CD4-positive, alpha-beta T cell treated with Interleukin-2 at 100 ng/mL for 4 hours (primary cell): ENCODE results near the gene HOXD13.

ENCODE experiments used
- DNase-seq: peaks from one replicate; pipeline ENCODE4 v3.0.0-alpha.2; 2020; ENCODE audit warnings: low spot score

HOXD13 gene

DNA sequence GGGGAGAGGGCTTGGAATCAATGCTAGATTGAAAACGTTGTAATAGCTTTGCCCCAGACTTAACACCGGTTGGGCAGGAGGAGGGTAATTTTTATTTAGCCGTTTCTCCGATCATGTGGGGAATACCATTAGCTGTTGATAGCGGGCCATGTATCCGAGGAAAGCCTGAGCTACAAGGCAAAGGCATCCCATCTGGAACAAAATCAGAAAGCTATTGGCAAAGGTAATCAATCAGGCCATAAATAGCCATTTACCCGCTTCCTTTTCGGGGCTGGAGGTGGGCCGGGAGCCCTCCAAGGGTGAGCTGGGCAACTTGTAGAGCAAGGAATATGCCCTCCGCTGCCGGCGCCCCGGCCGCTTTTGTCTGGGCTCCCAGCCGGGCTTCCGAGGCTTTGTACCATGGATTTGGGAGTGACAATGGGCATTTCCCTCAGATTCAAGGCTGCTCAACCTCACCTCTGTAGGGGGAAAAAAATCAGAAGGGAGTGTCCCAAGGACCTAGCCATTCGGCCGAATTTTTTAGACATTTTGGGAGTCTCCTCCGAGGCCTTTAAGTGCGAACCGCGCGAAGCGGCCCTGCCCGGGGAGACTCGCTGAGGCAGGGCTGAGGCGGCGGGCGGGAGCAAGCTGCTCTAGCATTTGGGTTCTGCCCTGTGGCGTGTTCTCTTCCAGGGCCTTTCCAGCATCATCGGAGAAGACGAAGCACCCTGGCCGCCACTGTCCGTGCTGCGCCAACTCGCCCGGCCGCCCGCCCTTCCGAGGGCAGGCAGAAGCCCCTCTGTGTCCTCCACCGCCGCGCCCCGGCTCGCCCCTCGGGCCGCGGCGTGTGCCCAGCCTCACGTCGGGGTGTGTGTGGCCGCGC lies 28.9 kb downstream of the HOXD13 start:
- DNase-seq, result no peak

DNA sequence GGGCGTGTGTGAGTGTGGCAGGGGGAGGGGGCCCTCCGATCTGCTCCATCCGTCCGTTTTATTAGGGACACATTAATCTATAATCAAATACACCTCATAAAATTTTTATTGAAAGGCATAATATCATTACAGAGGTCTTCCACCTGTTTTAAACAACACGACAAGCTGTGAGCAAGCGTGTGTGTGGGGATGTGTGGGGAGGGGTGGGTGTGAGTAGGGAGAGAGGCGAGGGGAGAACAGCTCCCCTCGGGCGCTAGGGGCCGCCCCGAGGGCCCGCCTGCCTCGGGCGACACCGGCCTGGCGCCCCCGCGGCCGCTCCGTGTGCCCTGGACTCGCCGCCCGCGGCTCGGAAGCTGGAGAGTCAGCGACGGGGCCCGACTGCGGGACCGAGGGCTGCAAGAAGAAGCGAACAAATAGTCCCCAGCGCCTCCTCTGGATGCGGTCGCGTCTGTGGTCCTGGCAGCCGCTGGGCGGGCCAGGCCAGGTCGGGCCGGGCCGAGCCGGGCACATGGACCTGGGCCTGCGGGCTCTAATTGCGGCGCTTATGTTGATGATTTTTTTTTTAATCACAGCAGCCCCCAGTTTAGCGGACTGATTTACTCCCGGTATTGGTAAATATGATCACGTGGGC lies 29.6 kb downstream of the HOXD13 start:
- no peak for DNase-seq

GRCh38 chr2:176122683-176123410 lies 30.3 kb downstream of the HOXD13 start, which contains the start of gene HOXD9:
TSS of gene HOXD9 (plus strand) at chr2:176122719. CDS start at chr2:176122769, 50 bp downstream.
- no peak for DNase-seq

DNA sequence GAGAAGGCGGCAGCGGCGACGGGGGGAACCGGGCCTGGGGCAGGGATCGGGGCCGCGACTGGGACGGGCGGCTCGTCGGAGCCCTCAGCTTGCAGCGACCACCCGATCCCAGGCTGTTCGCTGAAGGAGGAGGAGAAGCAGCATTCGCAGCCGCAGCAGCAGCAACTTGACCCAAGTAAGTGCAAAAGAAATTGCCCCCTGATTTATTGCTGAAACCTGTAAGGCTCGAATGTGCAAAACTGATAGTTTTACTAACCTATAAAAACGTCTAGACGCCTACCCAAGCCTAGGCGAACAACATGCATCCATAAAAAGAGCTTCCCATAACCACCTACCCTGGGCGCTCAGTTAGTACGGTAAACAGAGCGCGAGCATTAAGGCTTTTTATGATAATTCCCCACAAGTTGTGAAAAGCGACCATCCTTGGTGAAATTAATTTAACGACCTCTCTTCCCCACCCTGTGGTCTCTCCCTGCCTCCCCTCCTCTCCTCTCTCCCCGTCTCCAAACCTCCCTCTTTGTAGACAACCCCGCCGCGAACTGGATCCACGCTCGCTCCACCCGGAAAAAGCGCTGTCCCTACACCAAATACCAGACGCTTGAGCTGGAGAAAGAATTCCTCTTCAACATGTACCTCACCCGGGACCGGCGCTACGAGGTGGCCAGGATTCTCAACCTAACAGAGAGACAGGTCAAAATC lies 31.0 kb downstream of the HOXD13 start:
- DNase-seq, result no peak

DNA sequence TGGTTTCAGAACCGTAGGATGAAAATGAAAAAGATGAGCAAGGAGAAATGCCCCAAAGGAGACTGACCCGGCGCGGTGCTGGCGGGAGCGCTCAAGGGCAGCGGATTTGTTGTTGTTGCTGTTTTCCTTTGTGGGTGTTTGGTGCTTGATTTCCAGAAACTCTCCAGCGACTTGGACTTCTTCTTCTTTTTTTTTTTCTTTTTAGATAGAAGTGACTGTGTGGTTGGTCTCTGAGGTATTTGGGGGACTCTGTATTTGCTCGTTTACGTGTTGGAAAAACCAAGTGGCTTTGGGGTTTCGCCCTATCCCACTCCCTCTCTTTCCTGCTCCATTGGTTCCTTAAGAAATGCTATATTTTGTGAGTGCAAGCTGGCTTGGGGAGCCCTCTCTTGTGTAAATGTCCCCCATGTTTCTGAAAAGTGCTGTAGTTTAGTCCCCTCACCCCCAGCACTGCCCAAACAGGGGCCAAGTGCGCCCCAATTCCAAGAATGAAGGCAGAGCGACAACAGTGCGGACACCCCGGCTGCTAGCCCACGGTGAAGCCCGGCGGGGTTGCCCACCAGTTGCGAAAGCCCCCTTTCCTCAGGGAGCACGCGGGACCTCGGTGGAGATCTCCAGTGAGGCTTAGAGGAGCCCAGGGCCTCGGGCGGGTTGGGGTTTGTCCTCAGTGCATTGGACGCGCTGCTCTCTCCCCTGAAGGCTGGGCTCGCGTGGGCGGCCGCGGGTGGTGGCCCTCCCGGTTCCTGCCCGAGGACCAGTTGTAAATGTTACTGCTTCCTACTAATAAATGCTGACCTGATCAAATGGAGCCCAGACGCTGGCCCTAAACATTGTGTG lies 31.8 kb downstream of the HOXD13 start:
- no peak for DNase-seq

DNA sequence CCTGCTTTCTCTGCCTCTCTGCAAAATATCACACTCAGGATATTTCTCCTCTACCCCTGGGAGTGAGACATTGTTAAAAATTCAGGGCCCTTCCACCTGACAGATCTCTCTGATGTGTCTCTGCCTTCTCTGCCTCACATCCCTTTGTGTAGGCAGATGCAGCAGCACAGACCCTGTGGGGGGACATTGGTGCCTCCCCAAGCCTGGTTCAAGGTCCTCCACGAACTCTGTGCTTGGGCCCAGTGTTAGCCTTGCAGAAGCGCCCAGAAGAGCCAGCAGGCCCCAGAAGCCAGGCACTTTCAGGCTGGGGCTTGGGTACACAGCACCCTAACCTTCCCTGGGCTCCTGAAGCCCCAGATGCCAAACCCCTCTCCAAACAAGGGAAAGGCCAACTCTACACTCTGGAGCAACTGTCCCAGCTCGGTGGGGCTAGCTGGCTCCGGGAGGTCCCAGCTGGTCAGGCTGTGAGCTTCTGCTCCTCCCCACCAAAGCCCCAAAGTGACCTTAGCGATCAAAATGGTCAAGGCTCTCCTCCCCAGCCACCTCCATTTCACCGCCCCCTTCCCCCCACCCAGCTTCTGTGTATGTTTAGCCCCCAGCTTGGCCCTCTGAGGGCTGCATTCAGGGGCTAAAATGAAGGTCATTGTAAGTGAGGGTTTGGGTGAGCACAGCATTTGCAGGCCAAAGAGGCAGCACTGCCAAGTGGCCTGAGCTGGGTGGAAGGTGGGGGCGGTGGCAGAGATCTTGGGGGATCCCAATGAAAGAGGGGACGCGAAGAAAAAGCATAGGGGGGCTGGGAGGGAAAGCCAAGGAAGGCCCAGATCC lies 32.6 kb downstream of the HOXD13 start:
- no peak for DNase-seq

- no peak for DNase-seq
Observed at GRCh38 chr2:176125772-176126054, 33.2 kb downstream of the HOXD13 start.

- DNase-seq, result peak; percentile 72
Observed at GRCh38 chr2:176126929-176127773, 34.6 kb downstream of the HOXD13 start.

DNA sequence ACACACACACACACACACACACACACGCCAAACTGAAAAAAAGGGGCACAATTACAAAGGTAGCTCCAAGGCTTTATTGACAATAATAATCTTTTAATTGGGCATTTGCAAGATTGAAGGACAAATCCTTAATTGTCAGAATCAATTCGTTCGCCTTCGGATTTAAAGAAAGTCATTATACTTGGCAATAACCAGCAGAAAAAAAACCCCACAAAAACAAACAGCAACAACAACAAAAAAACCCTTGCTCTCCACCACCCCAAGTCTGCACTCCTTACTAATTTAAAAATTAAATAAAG lies 35.2 kb downstream of the HOXD13 start:
- DNase-seq, result no peak

DNA sequence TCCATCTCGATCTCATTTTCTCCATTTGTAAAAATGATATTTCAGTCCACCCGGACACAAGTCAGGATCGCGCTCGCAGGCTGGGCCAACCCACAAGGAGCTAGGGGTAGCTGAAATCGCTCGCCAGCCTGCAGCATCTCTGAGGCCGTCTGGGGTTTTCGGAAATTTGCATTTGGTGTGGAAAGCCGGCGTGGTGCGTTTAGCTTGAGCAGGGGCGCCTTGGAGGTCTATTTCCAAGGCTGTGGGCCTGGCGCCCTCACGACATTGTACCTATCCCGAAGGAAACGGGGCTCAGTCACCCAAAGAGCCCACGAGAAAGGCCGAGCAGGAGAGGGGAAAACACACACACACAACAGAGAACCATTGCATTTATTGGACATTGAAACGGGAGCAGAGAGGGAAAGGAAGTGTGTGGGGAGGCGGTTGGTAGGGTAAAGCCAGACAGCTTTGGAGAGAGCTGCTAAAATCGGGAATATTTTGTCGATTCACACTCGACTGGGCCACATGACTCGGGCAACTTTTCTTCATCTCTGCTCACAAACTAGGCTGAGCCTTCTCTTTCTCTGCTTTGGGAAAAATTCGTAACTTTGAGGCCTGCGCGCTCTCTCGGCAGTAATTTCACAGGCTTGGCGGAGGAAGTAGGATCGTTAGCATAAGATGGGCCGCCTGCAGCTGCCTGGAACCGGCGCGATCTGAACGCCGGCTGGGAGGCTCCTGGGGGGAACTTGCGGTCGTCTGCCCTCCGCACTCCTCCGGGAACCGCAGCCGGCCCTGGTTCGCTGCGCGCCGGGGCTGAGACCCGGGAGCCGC lies 35.9 kb downstream of the HOXD13 start:
- no peak for DNase-seq

DNA sequence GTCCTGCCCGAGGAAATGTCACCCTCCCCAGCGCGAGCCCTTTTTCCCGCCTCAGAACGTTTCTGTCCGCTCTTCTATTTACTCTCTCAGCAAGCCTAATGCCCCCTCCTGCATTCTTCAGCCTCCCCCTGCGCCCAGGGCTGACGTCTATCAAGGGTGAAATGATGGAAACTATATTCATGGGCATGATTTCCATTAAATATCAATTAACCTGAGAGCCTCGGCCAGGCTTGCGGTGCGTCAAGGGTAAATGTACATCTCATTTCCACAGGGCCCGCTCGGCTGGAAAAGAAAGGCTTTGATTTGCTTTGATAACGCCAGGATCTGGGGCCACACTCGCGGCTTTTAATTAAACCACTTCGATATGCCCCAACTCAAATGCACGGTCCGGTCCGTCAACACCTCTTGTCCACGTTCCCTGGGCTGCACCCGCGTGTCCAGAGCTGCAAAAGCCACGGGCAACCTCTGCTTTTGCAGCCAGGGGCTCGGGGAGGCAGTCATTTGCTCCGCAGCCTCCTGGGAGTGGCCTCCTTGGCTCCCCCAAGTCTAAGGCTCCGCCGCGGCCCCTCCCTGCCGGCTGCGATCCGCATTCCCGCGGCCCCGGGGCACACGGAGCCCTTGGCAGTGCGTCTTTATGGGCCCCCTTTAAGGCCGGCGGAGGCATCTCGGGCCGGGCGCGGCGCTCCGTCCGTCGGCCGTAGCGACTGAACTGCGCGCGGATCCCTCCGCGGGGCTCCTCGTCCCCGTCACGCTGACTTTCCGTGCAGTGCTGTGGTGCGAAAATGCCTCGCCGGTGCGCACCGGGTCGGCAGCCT lies 36.7 kb downstream of the HOXD13 start, which contains the start of gene HOXD8:
Gene HOXD8 (plus strand): TSS at position 724 of the 815 bp plus-strand sequence. CDS start 662 bp downstream, outside the sequence.
- no peak for DNase-seq

DNA sequence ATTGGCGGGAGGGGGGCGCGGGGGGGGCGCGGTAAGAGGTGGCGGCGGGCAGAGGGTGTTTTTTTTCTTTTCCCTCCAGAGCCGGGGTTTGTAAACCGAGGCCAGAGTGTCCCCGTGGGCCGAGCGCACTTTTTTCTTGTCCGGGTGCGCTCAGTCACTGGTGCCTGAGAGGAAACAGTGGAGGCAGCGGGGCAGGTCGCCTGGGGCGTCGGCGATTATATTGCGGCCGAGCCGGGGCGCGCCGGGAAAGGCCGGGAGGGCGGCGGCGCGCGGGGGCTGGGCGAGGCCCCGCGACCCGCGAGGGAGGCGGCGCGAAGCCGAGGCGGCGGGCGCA lies 37.3 kb downstream of the HOXD13 start:
- no peak for DNase-seq

DNA sequence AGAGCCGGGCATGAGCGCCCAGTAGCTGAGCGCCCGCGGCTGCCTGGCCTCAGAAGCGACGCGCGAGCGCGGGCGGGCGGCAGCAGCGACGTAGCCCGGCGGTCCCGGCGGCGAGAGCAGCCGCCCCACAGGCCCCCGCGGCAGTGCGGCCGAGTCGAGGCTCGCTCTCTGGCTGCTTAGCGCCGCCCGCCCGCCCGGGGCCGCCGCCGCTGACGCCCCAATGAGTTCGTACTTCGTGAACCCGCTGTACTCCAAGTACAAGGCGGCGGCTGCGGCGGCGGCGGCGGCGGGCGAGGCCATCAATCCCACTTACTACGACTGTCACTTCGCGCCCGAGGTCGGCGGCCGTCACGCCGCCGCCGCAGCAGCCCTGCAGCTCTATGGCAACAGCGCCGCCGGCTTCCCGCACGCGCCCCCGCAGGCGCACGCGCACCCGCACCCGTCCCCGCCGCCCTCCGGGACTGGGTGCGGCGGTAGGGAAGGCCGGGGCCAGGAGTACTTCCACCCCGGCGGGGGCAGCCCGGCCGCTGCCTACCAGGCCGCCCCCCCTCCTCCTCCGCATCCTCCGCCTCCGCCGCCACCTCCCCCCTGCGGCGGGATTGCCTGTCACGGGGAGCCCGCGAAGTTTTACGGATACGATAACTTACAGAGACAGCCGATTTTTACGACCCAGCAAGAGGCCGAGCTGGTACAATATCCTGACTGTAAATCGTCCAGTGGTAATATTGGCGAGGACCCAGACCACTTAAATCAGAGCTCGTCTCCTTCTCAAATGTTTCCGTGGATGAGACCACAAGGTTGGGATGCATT lies 37.8 kb downstream of the HOXD13 start:
- DNase-seq, result no peak

DNA sequence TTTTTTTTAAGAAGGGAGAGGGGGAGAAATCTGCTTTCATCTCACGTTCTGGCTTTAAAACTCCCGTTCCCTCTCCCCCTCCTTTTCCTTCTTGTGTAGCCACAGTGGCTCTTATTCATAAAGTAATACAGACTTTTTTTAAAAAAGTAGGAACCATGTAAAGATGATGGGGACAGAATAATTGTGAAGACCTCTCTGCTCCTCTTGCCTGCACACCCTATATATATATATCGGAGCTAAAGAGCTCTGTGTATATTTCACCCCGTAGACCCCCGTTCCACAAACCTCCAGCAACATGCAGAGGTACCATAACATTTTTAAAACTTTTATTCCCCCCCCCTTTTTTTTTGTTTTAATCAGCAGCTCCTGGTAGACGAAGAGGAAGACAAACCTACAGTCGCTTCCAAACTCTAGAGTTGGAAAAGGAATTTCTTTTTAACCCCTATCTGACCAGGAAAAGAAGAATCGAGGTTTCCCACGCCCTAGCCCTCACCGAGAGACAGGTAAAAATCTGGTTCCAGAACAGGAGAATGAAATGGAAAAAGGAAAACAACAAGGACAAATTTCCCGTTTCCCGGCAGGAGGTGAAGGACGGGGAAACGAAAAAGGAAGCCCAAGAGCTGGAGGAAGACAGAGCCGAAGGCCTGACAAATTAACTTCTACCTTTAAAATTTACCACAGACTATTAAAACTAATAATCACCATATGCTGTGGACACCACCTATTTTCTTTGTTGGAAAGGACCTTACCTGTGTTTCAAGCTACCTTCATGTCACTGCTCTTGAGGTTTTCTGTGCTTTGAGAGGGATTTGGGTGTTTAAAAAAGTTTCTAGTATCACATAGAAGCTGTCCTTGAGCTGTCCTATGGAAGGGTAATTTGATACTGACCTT lies 38.7 kb downstream of the HOXD13 start:
- no peak for DNase-seq

GRCh38 chr2:176131848-176132158 lies 39.3 kb downstream of the HOXD13 start:
- DNase-seq, result no peak
